GM12878 (cell line): ENCODE measurements around the gene SECISBP2. TPM values are rescaled to one million over a fixed set of nuclear protein-coding genes. Genes with fewer than 3 reads are reported as not detected.

Experiments
- ATF7 ChIP-seq: fragments of 450-650 bp; IDR thresholded peaks from 2 replicates; pipeline ENCODE4 v1.6.1; 2016; ENCODE audit warnings: low read depth, mild to moderate bottlenecking
- BHLHE40 ChIP-seq, 2 experiments: fragments of 450-650 bp in 1 of 2; IDR thresholded peaks; 2 replicates each; pipeline ENCODE4 v1.6.1; 2011 to 2017; ENCODE audit warnings: low read depth in 2 of 2, borderline replicate concordance in 1 of 2, improper control_type of control experiment in 1 of 2, low read length in 1 of 2, mild to moderate bottlenecking in 1 of 2
- CBFB ChIP-seq: IDR thresholded peaks from 2 replicates; pipeline ENCODE4 v1.6.1; 2016; ENCODE audit warnings: antibody characterized with exemption, low read depth
- DPF2 ChIP-seq: fragments of 450-650 bp; IDR thresholded peaks from 2 replicates; pipeline ENCODE4 v1.6.1; 2017; ENCODE audit warnings: mild to moderate bottlenecking
- EZH2 ChIP-seq: IDR thresholded peaks from 2 replicates; pipeline ENCODE4 v1.6.1; 2012; ENCODE audit warnings: low read depth, mild to moderate bottlenecking, control low read depth, inconsistent platforms, low read length, borderline replicate concordance; ENCODE audit not compliant: control insufficient read depth
- GATAD2B ChIP-seq: fragments of 450-650 bp; conservative IDR thresholded peaks from 2 replicates; pipeline ENCODE4 v1.6.1; 2017; ENCODE audit warnings: low read depth, mild to moderate bottlenecking, moderate library complexity
- JUNB ChIP-seq: IDR thresholded peaks from 2 replicates; pipeline ENCODE4 v1.6.1; 2016; ENCODE audit warnings: antibody characterized with exemption, mild to moderate bottlenecking
- MEF2A ChIP-seq: IDR thresholded peaks from 2 replicates; pipeline ENCODE4 v1.6.1; 2011; ENCODE audit warnings: low read depth, mild to moderate bottlenecking, low read length, moderate library complexity; ENCODE audit not compliant: insufficient read depth
- MTA2 ChIP-seq: fragments of 450-650 bp; IDR thresholded peaks from 2 replicates; pipeline ENCODE4 v1.6.1; 2016; ENCODE audit warnings: low read depth, mild to moderate bottlenecking, moderate library complexity
- POLR2AphosphoS2 ChIP-seq: IDR thresholded peaks from 2 replicates; pipeline ENCODE4 v1.6.1; 2011; ENCODE audit warnings: low read depth, mild to moderate bottlenecking, low read length, improper control_type of control experiment, moderate library complexity
- RFX5 ChIP-seq: IDR thresholded peaks from 2 replicates; pipeline ENCODE4 v1.6.1; 2011; ENCODE audit warnings: low read depth, low read length, improper control_type of control experiment
- RUNX3 ChIP-seq: IDR thresholded peaks from 2 replicates; pipeline ENCODE4 v1.6.1; 2012; ENCODE audit warnings: low read length, inconsistent platforms
- SUZ12 ChIP-seq: fragments of 200-600 bp; sonication (generic); IDR thresholded peaks from one replicate; pipeline ENCODE4 v1.6.1; 2018; ENCODE audit warnings: antibody characterized with exemption, mild to moderate bottlenecking; ENCODE audit not compliant: unreplicated experiment
- TAF1 ChIP-seq: IDR thresholded peaks from 2 replicates; pipeline ENCODE4 v1.6.1; 2011; ENCODE audit warnings: mild to moderate bottlenecking, low read depth, low read length, borderline replicate concordance
- TARDBP ChIP-seq: IDR thresholded peaks from 2 replicates; pipeline ENCODE4 v1.6.1; 2016; ENCODE audit warnings: borderline replicate concordance
- TCF12 ChIP-seq: IDR thresholded peaks from 2 replicates; pipeline ENCODE4 v1.6.1; 2011; ENCODE audit warnings: low read depth, mild to moderate bottlenecking, low read length
- TCF7 ChIP-seq: IDR thresholded peaks from 2 replicates; pipeline ENCODE4 v1.6.1; 2014; ENCODE audit warnings: antibody characterized with exemption, borderline replicate concordance
- polyA plus RNA-seq, 11 experiments: library from polyadenylated mRNA; depleted of rRNA in 4 of 11; unstranded in 6 of 11; stranded (reverse) in 5 of 11; fragments of >200 nt; fragmentation: Nextera tagmentation in 4 of 11; fragmentation: Illumina TruSeq in 1 of 11; extraction: Ambion mirVana in 4 of 11; extraction: Trizol in 1 of 11; gene quantifications; 1 replicate in 1 of 11; 2 replicates in 10 of 11; pipeline versions ENCODE4 v1.2.1 to v1.2.3, GENCODE V29; 2011 to 2016; ENCODE audit warnings: inconsistent platforms in 2 of 11, missing spikeins in 2 of 11, low read depth in 1 of 11
- total RNA-seq, 4 experiments: library from RNA; depleted of rRNA in 3 of 4; stranded (reverse); fragments of >200 nt in 3 of 4; fragmentation: Illumina TruSeq in 1 of 4; extraction: Trizol in 1 of 4; gene quantifications; 2 replicates each; pipeline versions ENCODE4 v1.2.1 to v1.2.3, GENCODE V29; 2013 to 2021
- TF ChIP-seq, protein P1 (sequence below): IDR thresholded peaks from 2 replicates; pipeline ENCODE4 v1.6.1; 2012; ENCODE audit warnings: mild to moderate bottlenecking, low read depth, low read length
- TF ChIP-seq, protein P2 (sequence below): IDR thresholded peaks from 2 replicates; pipeline ENCODE4 v1.6.1; 2012; ENCODE audit warnings: low read depth, low read length, improper control_type of control experiment
- TF ChIP-seq, protein P3 (sequence below): fragments of 450-650 bp; IDR thresholded peaks from 2 replicates; pipeline ENCODE4 v1.6.1; 2017; ENCODE audit warnings: low read depth, mild to moderate bottlenecking, moderate library complexity
- TF ChIP-seq, protein P4 (sequence below): IDR thresholded peaks from 2 replicates; pipeline ENCODE4 v1.6.1; 2012; ENCODE audit warnings: low read depth, low read length, improper control_type of control experiment
- TF ChIP-seq, protein P5 (sequence below): fragments of 450-650 bp; formaldehyde crosslinking; IDR thresholded peaks from 2 replicates; pipeline ENCODE4 v1.4.0; 2020; ENCODE audit warnings: mild to moderate bottlenecking, moderate library complexity

The SECISBP2 gene
- total and polyA plus RNA-seq, 10 of the 15 experiments (the other 5 are each of a cell fraction or from before 2014, with no cell fraction given) = 4.6 to 50.5 (median 31.9) TPM

DNA sequence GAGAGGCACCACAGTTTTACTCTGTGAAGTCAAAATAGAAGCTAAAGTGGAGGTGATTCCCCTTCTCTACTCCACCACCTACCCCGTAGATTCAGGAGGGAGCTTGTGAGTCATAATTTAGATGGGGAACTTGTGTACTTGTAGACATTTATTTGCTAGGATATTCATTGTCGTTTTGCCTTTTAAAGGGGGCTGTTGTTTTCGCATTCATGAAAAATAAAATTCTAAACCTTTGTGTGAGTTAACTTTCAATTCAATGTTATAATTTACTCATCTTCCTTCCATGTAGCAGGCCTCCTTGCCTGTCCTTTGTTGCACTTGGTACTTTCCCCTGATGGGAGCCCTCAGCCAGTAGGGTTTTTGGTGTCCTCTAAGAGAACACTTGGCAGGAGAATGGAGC is 22.0 kb downstream of the SECISBP2 start (continued):
- TF ChIP-seq, protein P1, sequence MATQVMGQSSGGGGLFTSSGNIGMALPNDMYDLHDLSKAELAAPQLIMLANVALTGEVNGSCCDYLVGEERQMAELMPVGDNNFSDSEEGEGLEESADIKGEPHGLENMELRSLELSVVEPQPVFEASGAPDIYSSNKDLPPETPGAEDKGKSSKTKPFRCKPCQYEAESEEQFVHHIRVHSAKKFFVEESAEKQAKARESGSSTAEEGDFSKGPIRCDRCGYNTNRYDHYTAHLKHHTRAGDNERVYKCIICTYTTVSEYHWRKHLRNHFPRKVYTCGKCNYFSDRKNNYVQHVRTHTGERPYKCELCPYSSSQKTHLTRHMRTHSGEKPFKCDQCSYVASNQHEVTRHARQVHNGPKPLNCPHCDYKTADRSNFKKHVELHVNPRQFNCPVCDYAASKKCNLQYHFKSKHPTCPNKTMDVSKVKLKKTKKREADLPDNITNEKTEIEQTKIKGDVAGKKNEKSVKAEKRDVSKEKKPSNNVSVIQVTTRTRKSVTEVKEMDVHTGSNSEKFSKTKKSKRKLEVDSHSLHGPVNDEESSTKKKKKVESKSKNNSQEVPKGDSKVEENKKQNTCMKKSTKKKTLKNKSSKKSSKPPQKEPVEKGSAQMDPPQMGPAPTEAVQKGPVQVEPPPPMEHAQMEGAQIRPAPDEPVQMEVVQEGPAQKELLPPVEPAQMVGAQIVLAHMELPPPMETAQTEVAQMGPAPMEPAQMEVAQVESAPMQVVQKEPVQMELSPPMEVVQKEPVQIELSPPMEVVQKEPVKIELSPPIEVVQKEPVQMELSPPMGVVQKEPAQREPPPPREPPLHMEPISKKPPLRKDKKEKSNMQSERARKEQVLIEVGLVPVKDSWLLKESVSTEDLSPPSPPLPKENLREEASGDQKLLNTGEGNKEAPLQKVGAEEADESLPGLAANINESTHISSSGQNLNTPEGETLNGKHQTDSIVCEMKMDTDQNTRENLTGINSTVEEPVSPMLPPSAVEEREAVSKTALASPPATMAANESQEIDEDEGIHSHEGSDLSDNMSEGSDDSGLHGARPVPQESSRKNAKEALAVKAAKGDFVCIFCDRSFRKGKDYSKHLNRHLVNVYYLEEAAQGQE = no peak
- TF ChIP-seq, protein P2, sequence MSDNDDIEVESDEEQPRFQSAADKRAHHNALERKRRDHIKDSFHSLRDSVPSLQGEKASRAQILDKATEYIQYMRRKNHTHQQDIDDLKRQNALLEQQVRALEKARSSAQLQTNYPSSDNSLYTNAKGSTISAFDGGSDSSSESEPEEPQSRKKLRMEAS = no peak
- TF ChIP-seq MEF2A (no peak), RUNX3 (no peak), EZH2 (no peak), MTA2 (no peak), CBFB (no peak), GATAD2B (no peak), TAF1 (no peak), POLR2AphosphoS2 (no peak), RFX5 (no peak), ATF7 (peak; percentile 94), DPF2 (0 out of 2 replicates have a peak, but pooled peaks have one; percentile 15), TCF7 (no peak), BHLHE40 (IDR thresholded peaks at IDR 0.05; ENCODE audit: borderline replicate concordance in 1 of 2, low read depth in 2 of 2, low read length in 1 of 2) (peak in 1 of 2 experiments; percentile 50; a peak in 2 of 4 replicates), JUNB (peak; percentile 44; the same call in 1 of the 2 replicates), TCF12 (no peak), SUZ12 (no peak), TARDBP (no peak)
- TF ChIP-seq, protein P3, sequence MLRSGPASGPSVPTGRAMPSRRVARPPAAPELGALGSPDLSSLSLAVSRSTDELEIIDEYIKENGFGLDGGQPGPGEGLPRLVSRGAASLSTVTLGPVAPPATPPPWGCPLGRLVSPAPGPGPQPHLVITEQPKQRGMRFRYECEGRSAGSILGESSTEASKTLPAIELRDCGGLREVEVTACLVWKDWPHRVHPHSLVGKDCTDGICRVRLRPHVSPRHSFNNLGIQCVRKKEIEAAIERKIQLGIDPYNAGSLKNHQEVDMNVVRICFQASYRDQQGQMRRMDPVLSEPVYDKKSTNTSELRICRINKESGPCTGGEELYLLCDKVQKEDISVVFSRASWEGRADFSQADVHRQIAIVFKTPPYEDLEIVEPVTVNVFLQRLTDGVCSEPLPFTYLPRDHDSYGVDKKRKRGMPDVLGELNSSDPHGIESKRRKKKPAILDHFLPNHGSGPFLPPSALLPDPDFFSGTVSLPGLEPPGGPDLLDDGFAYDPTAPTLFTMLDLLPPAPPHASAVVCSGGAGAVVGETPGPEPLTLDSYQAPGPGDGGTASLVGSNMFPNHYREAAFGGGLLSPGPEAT = no peak; the same call in none of the 2 replicates
- TF ChIP-seq, protein P4, sequence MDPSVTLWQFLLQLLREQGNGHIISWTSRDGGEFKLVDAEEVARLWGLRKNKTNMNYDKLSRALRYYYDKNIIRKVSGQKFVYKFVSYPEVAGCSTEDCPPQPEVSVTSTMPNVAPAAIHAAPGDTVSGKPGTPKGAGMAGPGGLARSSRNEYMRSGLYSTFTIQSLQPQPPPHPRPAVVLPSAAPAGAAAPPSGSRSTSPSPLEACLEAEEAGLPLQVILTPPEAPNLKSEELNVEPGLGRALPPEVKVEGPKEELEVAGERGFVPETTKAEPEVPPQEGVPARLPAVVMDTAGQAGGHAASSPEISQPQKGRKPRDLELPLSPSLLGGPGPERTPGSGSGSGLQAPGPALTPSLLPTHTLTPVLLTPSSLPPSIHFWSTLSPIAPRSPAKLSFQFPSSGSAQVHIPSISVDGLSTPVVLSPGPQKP = no peak
- TF ChIP-seq, protein P5, sequence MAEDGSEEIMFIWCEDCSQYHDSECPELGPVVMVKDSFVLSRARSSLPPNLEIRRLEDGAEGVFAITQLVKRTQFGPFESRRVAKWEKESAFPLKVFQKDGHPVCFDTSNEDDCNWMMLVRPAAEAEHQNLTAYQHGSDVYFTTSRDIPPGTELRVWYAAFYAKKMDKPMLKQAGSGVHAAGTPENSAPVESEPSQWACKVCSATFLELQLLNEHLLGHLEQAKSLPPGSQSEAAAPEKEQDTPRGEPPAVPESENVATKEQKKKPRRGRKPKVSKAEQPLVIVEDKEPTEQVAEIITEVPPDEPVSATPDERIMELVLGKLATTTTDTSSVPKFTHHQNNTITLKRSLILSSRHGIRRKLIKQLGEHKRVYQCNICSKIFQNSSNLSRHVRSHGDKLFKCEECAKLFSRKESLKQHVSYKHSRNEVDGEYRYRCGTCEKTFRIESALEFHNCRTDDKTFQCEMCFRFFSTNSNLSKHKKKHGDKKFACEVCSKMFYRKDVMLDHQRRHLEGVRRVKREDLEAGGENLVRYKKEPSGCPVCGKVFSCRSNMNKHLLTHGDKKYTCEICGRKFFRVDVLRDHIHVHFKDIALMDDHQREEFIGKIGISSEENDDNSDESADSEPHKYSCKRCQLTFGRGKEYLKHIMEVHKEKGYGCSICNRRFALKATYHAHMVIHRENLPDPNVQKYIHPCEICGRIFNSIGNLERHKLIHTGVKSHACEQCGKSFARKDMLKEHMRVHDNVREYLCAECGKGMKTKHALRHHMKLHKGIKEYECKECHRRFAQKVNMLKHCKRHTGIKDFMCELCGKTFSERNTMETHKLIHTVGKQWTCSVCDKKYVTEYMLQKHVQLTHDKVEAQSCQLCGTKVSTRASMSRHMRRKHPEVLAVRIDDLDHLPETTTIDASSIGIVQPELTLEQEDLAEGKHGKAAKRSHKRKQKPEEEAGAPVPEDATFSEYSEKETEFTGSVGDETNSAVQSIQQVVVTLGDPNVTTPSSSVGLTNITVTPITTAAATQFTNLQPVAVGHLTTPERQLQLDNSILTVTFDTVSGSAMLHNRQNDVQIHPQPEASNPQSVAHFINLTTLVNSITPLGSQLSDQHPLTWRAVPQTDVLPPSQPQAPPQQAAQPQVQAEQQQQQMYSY (CRISPR knock-in tag) = no peak
